WTC11 (cell line): ENCODE measurements around the gene TRIP13. TPM values are rescaled to one million over a fixed set of nuclear protein-coding genes. Genes with fewer than 3 reads are reported as not detected.

Source experiments
- ATAC-seq: fragments of 200-7000 bp; cut with Tn5 transposase; 2 replicates; pipeline ENCODE4 v1.10.0; 2021; ENCODE audit warnings: mild to moderate bottlenecking, moderate library complexity
- CTCF ChIA-PET: fragments of 300-600 bp; sonication (Branson Sonifier 250); formaldehyde crosslinking; loops from one replicate; lab custom pipeline; 2021; ENCODE audit warnings: antibody characterized with exemption; lab: Charles Lee
- POLR2A ChIA-PET: fragments of 350-600 bp; sonication (Branson Sonifier 250); formaldehyde crosslinking; loops from one replicate; lab custom pipeline; 2021; ENCODE audit warnings: antibody characterized with exemption; lab: Charles Lee
- DNase-seq: peaks from one replicate; pipeline ENCODE4 v3.0.0; 2021; ENCODE audit warnings: low spot score
- H3K27ac Mint-ChIP-seq: 2 replicates; pipeline ENCODE4 v1.8.0; 2021; ENCODE audit warnings: mixed read lengths
- H3K27me3 Mint-ChIP-seq: 2 replicates; pipeline ENCODE4 v1.8.0; 2021; ENCODE audit warnings: low read depth, mild to moderate bottlenecking, moderate library complexity, mixed read lengths
- H3K36me3 Mint-ChIP-seq: 2 replicates; pipeline ENCODE4 v1.8.0; 2021; ENCODE audit warnings: mixed read lengths
- H3K4me1 Mint-ChIP-seq: 2 replicates; pipeline ENCODE4 v1.8.0; 2022; ENCODE audit warnings: mixed read lengths
- H3K4me3 Mint-ChIP-seq: 2 replicates; pipeline ENCODE4 v1.8.0; 2021; ENCODE audit warnings: mild to moderate bottlenecking, moderate library complexity, mixed read lengths
- H3K9me3 Mint-ChIP-seq: 2 replicates; pipeline ENCODE4 v1.8.0; 2021; ENCODE audit warnings: mixed read lengths
- CREM ChIP-seq: sonication (generic); formaldehyde crosslinking; IDR thresholded peaks from 2 replicates; pipeline ENCODE4 v1.8.1; 2022; ENCODE audit warnings: mild to moderate bottlenecking, missing genetic modification reagents, moderate library complexity
- E2F4 ChIP-seq: sonication (generic); formaldehyde crosslinking; IDR thresholded peaks from 2 replicates; pipeline ENCODE4 v1.8.1; 2022; ENCODE audit warnings: low read depth, mild to moderate bottlenecking, moderate library complexity, missing genetic modification reagents, borderline replicate concordance
- E2F5 ChIP-seq: sonication (generic); formaldehyde crosslinking; IDR thresholded peaks from 2 replicates; pipeline ENCODE4 v1.8.1; 2022; ENCODE audit warnings: mild to moderate bottlenecking, moderate library complexity, missing genetic modification reagents
- EMX1 ChIP-seq: fragments of 250-450 bp; sonication (Bioruptor Pico); IDR thresholded peaks from 2 replicates; pipeline ENCODE4 v1.8.0; 2021; ENCODE audit warnings: mild to moderate bottlenecking
- ETV6 ChIP-seq: sonication (generic); formaldehyde crosslinking; IDR thresholded peaks from 2 replicates; pipeline ENCODE4 v1.8.1; 2022; ENCODE audit warnings: mild to moderate bottlenecking, missing genetic modification reagents
- HMGXB4 ChIP-seq: sonication (generic); formaldehyde crosslinking; IDR thresholded peaks from 2 replicates; pipeline ENCODE4 v1.8.1; 2023; ENCODE audit warnings: mild to moderate bottlenecking, moderate library complexity, missing genetic modification reagents
- IRF2 ChIP-seq: sonication (generic); formaldehyde crosslinking; IDR thresholded peaks from 2 replicates; pipeline ENCODE4 v1.8.0; 2022; ENCODE audit warnings: low read depth, missing genetic modification reagents, borderline replicate concordance
- MLX ChIP-seq: sonication (generic); formaldehyde crosslinking; IDR thresholded peaks from 2 replicates; pipeline ENCODE4 v1.8.1; 2023; ENCODE audit warnings: mild to moderate bottlenecking, missing genetic modification reagents, moderate library complexity
- NFYB ChIP-seq: sonication (generic); formaldehyde crosslinking; conservative IDR thresholded peaks from 2 replicates; pipeline ENCODE4 v1.8.0; 2022; ENCODE audit warnings: low read depth, missing genetic modification reagents
- SMAD4 ChIP-seq: sonication (generic); formaldehyde crosslinking; IDR thresholded peaks from 2 replicates; pipeline ENCODE4 v1.8.0; 2022; ENCODE audit warnings: mild to moderate bottlenecking, missing genetic modification reagents
- TCF7 ChIP-seq: sonication (generic); formaldehyde crosslinking; IDR thresholded peaks from 2 replicates; pipeline ENCODE4 v1.8.0; 2022; ENCODE audit warnings: mild to moderate bottlenecking, low read depth, missing genetic modification reagents, moderate library complexity
- TEAD4 ChIP-seq: sonication (generic); formaldehyde crosslinking; IDR thresholded peaks from 2 replicates; pipeline ENCODE4 v1.8.0; 2022; ENCODE audit warnings: mild to moderate bottlenecking, missing genetic modification reagents
- ZBTB43 ChIP-seq: sonication (generic); formaldehyde crosslinking; IDR thresholded peaks from 2 replicates; pipeline ENCODE4 v1.8.1; 2023; ENCODE audit warnings: mild to moderate bottlenecking, missing genetic modification reagents
- ZNF263 ChIP-seq: sonication (generic); formaldehyde crosslinking; IDR thresholded peaks from 2 replicates; pipeline ENCODE4 v1.8.1; 2022; ENCODE audit warnings: low read depth, mild to moderate bottlenecking, moderate library complexity, missing genetic modification reagents
- ZNF512 ChIP-seq: sonication (generic); formaldehyde crosslinking; IDR thresholded peaks from 2 replicates; pipeline ENCODE4 v1.8.1; 2022; ENCODE audit warnings: missing genetic modification reagents, borderline replicate concordance
- ZNF532 ChIP-seq: fragments of 250-450 bp; sonication (Bioruptor Pico); IDR thresholded peaks from 2 replicates; pipeline ENCODE4 v1.9.0; 2021; ENCODE audit warnings: mild to moderate bottlenecking, borderline replicate concordance
- total RNA-seq: library from RNA; stranded (reverse); gene quantifications from 3 replicates; pipeline ENCODE4 v1.2.3, GENCODE V29; 2021

Gene TRIP13
- total RNA-seq, 1 experiment from 2014 or later: 33.7 TPM

- no peak for TF ChIP-seq E2F4 (CRISPR knock-in tag)
- no peak for TF ChIP-seq ETV6
- TF ChIP-seq ZNF263 (CRISPR knock-in tag): no peak
- TF ChIP-seq IRF2 (CRISPR knock-in tag): no peak
- TF ChIP-seq ZNF512 (CRISPR knock-in tag): no peak
- no peak for TF ChIP-seq ZNF532 (CRISPR knock-in tag)
- no peak for TF ChIP-seq MLX
- no peak for TF ChIP-seq HMGXB4 (CRISPR knock-in tag)
- no peak for TF ChIP-seq E2F5 (CRISPR knock-in tag)
- TF ChIP-seq TCF7 (CRISPR knock-in tag): no peak
Observed at GRCh38 chr5:851076-851475, 41.6 kb upstream of the TRIP13 start (continued).

- CTCF ChIA-PET: interaction anchor here (0.7 kb wide), 1 partner anchor 55 kb away, joined by 3 read pairs; no protein-coding TSS in a partner anchor
- Mint-ChIP-seq H3K27me3 (no peaks in the 10 kb centered on the region; the same call in 1 of the 2 replicates), H3K4me1 (no peaks in the 10 kb centered on the region), H3K4me3 (no peak overlapping the region), H3K27ac (no peak overlapping the region), H3K9me3 (no peaks in the 10 kb centered on the region), H3K36me3 (no peaks in the 10 kb centered on the region)
- DNase-seq: peak; percentile 4
- no peak for TF ChIP-seq CREM (CRISPR knock-in tag)
- TF ChIP-seq EMX1: no peak
- TF ChIP-seq SMAD4: no peak
- TF ChIP-seq IRF2 (CRISPR knock-in tag): no peak
- TF ChIP-seq ZBTB43 (CRISPR knock-in tag): no peak
- no peak for TF ChIP-seq NFYB (CRISPR knock-in tag)
- TF ChIP-seq TEAD4: no peak
- POLR2A ChIA-PET: no interaction called here
- ATAC-seq: no peak
Observed at GRCh38 chr5:851553-851952, 41.1 kb upstream of the TRIP13 start.
